Measurements from ENCODE around the gene NKD1. TPM values are rescaled to one million over a fixed set of nuclear protein-coding genes. Genes with fewer than 3 reads are reported as not detected.

NKD1 gene
- total RNA-seq, 2 donors from 2014 or later, result 7.0 to 13.8 TPM

GRCh38 chr16:50684823-50685461, 136.7 kb downstream of the NKD1 start:
- Histone ChIP-seq H3K4me1 (replicated peaks) (no peaks in the 10 kb centered on the region), H3K4me3 (no peak overlapping the region), H3K36me3 (no peaks in the 10 kb centered on the region), H3K9me3 (no peaks in the 10 kb centered on the region), H3K27me3 (replicated peaks; ENCODE audit: insufficient read depth) (no peaks in the 10 kb centered on the region), H3K27ac (no peak overlapping the region)
- DNase-seq (ENCODE audit: low spot score), result no peak
- no peak for TF ChIP-seq POLR2AphosphoS5 (IDR thresholded peaks at IDR 0.05)
- 84% methylated on average over 11 of the region's 11 CpGs for WGBS
- intact Hi-C loops (cut with DNase I), result no loop called here

DNA sequence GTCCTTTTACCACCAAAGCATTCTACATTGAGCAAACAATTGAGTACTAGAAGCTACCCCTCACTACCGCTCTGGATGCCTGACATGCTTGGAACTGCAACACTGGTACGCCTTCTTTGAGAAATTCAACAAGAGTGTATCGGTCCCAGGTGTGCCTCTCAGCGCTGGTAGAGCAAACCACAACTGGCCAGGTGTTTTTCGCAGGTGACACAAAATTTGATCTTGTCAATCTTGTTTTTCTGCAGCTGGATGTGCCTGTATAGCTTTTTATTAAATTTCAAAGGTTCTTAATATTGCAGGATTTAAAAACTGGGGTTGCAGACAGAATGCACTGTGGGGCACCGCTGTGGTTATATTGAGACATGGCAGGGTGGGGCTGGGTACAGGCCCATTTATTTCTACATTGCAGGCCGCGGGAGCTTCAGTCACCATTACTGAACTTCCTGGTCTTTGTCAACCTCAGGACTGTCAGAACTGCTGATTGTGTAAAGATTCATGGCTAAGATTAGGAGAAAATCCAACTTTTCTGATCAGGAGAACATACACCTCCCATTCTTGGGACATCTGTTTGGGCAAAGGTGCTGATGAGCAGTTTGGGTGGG, 137.4 kb downstream of the NKD1 start:
- H3K36me3 ChIP-seq, result no peaks in the 10 kb centered on the region
- WGBS, result 75% methylated on average over 8 of the region's 8 CpGs
- intact Hi-C loops (cut with DNase I), result no loop called here

GRCh38 chr16:50688083-50688482, 139.9 kb downstream of the NKD1 start:
- H3K4me3 ChIP-seq, result no peak overlapping the region
- H3K36me3 ChIP-seq, result no peaks in the 10 kb centered on the region
- no peaks in the 10 kb centered on the region for H3K9me3 ChIP-seq
- H3K27ac ChIP-seq, result no peak overlapping the region
- DNase-seq (ENCODE audit: low spot score), result no peak
- WGBS, result 52% methylated on average over 10 of the region's 12 CpGs
- intact Hi-C loops (cut with DNase I), result no loop called here
- no peaks in the 10 kb centered on the region for H3K4me1 ChIP-seq (replicated peaks)
- H3K27me3 ChIP-seq (replicated peaks; ENCODE audit: insufficient read depth), result no peaks in the 10 kb centered on the region
- TF ChIP-seq POLR2AphosphoS5 (IDR thresholded peaks at IDR 0.05), result no peak
- TF ChIP-seq CTCF (IDR thresholded peaks at IDR 0.05), result no peak
- TF ChIP-seq POLR2A (IDR thresholded peaks at IDR 0.05), result no peak

More for the DNA sequence above, 137.4 kb downstream of the NKD1 start:
- DNase-seq (ENCODE audit: low spot score), result no peak
- Histone ChIP-seq H3K4me1 (replicated peaks) (no peaks in the 10 kb centered on the region), H3K27me3 (replicated peaks; ENCODE audit: insufficient read depth) (no peaks in the 10 kb centered on the region), H3K9me3 (no peaks in the 10 kb centered on the region), H3K27ac (no peak overlapping the region), H3K4me3 (no peak overlapping the region)
- TF ChIP-seq POLR2A (IDR thresholded peaks at IDR 0.05) (no peak), CTCF (IDR thresholded peaks at IDR 0.05) (no peak), POLR2AphosphoS5 (IDR thresholded peaks at IDR 0.05) (no peak)

DNA sequence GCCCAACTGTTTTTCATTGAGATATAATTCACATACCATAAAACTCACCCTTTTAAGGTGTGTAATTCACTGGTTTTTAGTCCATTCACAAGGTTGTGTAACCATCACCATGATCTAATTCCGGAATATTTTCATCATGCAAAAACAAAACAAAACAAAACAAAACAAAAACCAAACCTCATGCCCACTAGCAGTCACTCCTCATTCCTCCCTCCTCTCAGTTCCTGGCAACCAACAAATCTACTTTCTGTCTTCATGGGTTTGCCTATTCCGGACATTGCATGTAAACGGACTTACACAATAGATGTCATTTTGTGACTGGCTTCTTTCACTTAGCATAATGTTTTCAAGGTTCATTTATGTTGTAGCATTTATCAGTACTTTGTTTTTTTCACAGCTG, 140.7 kb downstream of the NKD1 start:
- TF ChIP-seq POLR2A (IDR thresholded peaks at IDR 0.05) (no peak), POLR2AphosphoS5 (IDR thresholded peaks at IDR 0.05) (no peak), CTCF (IDR thresholded peaks at IDR 0.05) (no peak)
- Histone ChIP-seq H3K27ac (no peak overlapping the region), H3K36me3 (no peaks in the 10 kb centered on the region), H3K9me3 (no peaks in the 10 kb centered on the region), H3K4me3 (no peak overlapping the region), H3K27me3 (replicated peaks; ENCODE audit: insufficient read depth) (no peaks in the 10 kb centered on the region), H3K4me1 (replicated peaks) (no peaks in the 10 kb centered on the region)
- no peak for DNase-seq (ENCODE audit: low spot score)
- WGBS, result 80% methylated on average over 3 of the region's 3 CpGs
- intact Hi-C loops (cut with DNase I), result no loop called here

- Histone ChIP-seq H3K9me3 (no peaks in the 10 kb centered on the region), H3K36me3 (no peaks in the 10 kb centered on the region), H3K27ac (no peak overlapping the region), H3K27me3 (replicated peaks; ENCODE audit: insufficient read depth) (no peaks in the 10 kb centered on the region), H3K4me1 (replicated peaks) (no peaks in the 10 kb centered on the region), H3K4me3 (no peak overlapping the region)
- intact Hi-C loops (cut with DNase I), result no loop called here
- WGBS, result 88% methylated on average over 2 of the region's 2 CpGs
- TF ChIP-seq POLR2A (IDR thresholded peaks at IDR 0.05) (no peak), POLR2AphosphoS5 (IDR thresholded peaks at IDR 0.05) (no peak), CTCF (IDR thresholded peaks at IDR 0.05) (no peak)
- no peak for DNase-seq (ENCODE audit: low spot score)
Measured at GRCh38 chr16:50690177-50690576, 142.0 kb downstream of the NKD1 start.
